HG03196 (cell line): Measurements from ENCODE around the gene CCM2.

Experiments used
- ATAC-seq: cut with Tn5 transposase; IDR thresholded peaks from one replicate; pipeline ENCODE4 v1.9.1; 2021; ENCODE audit not compliant: unreplicated experiment

CCM2 gene

DNA sequence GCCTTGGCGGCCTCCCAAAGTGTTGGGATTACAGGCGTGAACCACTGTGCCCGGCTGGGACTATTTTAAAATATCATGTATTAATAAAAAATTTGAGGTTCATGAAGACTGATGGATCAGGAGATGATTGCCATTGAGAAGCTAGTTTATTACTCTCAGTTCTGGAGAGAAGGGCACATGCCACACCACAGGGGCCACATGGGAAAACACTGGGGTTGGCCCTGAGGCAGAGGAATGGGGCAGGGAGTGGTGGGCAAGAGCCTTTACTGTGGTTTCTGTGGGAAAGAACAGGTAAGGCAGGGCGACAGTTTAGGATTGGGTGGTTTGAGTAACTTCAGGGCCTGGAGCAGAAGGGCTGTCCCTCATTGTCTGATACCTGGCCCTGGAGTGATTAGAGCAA, 118.3 kb downstream of the CCM2 start:
- ATAC-seq, result no peak

DNA sequence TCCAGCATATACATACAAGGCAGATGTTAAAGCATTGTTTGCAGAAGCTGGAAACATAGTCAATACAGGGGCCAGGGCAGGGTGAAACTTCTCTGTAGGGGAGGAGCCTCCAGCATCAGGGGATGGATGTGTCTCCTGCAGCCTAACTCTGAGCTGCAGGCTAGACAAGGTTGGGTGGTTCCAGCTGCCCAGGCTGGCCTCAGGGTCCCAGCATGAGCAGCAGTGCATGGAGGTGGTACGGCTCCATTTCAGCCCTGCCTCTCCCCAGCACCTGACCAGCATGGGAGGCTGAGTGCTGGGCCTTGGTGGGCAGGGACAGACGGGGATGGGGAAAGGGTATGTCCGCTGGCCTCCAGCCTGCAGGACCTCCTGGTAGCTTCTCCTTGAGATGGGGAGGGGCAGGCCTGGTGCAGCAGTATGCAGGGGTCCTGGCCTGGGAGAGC, 118.9 kb downstream of the CCM2 start:
- no peak for ATAC-seq

- no peak for ATAC-seq
These were observed 119.5 kb downstream of the CCM2 start for GRCh38 chr7:45119550-45119949.

- ATAC-seq, result no peak
These were observed 123.2 kb downstream of the CCM2 start for GRCh38 chr7:45122975-45123860.

GRCh38 chr7:45123913-45124710, 124.1 kb downstream of the CCM2 start:
- ATAC-seq, result no peak

DNA sequence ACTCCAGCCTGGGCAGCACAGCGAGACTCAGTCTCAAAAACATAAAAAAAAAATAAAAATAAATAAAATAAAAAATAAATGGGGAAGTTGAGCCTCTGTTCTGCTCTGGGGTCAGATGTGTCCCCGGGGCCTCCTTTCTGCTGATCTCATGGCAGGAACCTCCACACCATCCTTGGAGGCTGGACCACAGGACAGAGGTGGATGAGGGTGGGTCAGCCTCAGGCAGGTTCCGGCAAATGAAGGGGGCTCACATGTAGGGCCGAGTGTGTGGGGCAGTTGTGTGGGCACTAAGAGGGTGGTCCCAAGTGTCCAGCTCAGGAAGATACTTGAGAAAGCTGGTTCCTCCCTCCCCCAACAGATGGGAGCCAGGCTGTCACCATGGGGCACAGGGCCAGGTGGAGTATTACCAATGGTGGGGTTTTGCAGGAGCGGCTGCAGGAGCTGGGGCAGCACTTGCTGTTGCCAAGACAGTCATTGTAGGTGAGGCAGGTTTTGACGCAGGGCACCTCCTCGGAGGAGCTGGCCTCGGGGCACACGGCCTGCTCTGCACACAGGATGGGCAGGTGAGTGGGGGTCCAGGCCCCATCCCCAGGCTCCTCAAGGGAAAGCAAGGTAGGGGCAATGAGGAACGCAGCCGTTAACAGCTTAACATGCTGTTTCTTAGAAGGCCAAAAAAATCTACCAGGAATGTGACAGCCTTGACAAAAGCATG, 125.3 kb downstream of the CCM2 start:
- ATAC-seq, result no peak
